SU-DHL-6 (cell line): ENCODE measurements around the gene GNAO1.

ENCODE experiments used
- CTCF ChIP-seq: fragments of 200-600 bp; sonication (generic); IDR thresholded peaks from one replicate; pipeline ENCODE4 v1.5.1; 2017; ENCODE audit warnings: antibody characterized with exemption, mild to moderate bottlenecking, low read length, moderate library complexity; ENCODE audit not compliant: insufficient read depth, poor library complexity, severe bottlenecking
- EZH2phosphoT487 ChIP-seq: fragments of 200-600 bp; sonication (generic), shearing (Covaris generic); conservative IDR thresholded peaks from 2 replicates; pipeline ENCODE4 v1.6.1; 2018; ENCODE audit warnings: mild to moderate bottlenecking, antibody characterized with exemption, low read length, moderate library complexity, mixed read lengths

- TF ChIP-seq CTCF: no peak
- no peak for TF ChIP-seq EZH2phosphoT487
Observed at GRCh38 chr16:56399047-56399446, 207.8 kb downstream of the GNAO1 start.
